Memory B cell (primary cell): Measurements from ENCODE around the gene ZNRF3.
"Not testable (repeated sequence)": the region's sequence is repeated elsewhere in the genome, so short reads cannot be mapped to it uniquely, and the experiment has no call there.

Source experiments
- ATAC-seq: fragments of 150-1000 bp; cut with Tn5 transposase; 2 replicates; pipeline ENCODE4 v1.10.0; 2021; ENCODE audit warnings: low read depth, mild to moderate bottlenecking, moderate library complexity
- DNase-seq, 2 donors: peaks; one replicate each; pipeline ENCODE4 v3.0.0; 2022; ENCODE audit warnings: low spot score in 2 of 2
- H3K27ac Mint-ChIP-seq: one replicate; pipeline ENCODE4 v1.8.0; 2022; ENCODE audit warnings: mild to moderate bottlenecking, moderate library complexity, mixed read lengths
- H3K27me3 Mint-ChIP-seq: one replicate; pipeline ENCODE4 v1.8.0; 2022; ENCODE audit warnings: mixed read lengths
- H3K36me3 Mint-ChIP-seq: one replicate; pipeline ENCODE4 v1.8.0; 2022; ENCODE audit warnings: mild to moderate bottlenecking, mixed read lengths
- H3K4me1 Mint-ChIP-seq: one replicate; pipeline ENCODE4 v1.8.0; 2022; ENCODE audit warnings: mixed read lengths
- H3K4me3 Mint-ChIP-seq: one replicate; pipeline ENCODE4 v1.8.0; 2022; ENCODE audit warnings: mild to moderate bottlenecking, moderate library complexity, mixed read lengths
- H3K9me3 Mint-ChIP-seq: one replicate; pipeline ENCODE4 v1.8.0; 2022; ENCODE audit warnings: mixed read lengths

The ZNRF3 gene

GRCh38 chr22:28907311-28908008 is 24.1 kb downstream of the ZNRF3 start:
- ATAC-seq (no peak), DNase-seq (no peak)
- Mint-ChIP-seq H3K36me3 (no peaks in the 10 kb centered on the region), H3K27me3 (no peaks in the 10 kb centered on the region), H3K4me3 (no peak overlapping the region), H3K4me1 (no peaks in the 10 kb centered on the region), H3K9me3 (no peaks in the 10 kb centered on the region), H3K27ac (no peak overlapping the region)

GRCh38 chr22:28908810-28909209 is 25.4 kb downstream of the ZNRF3 start:
- H3K36me3 Mint-ChIP-seq, H3K4me3 Mint-ChIP-seq, DNase-seq, H3K27ac Mint-ChIP-seq, H3K9me3 Mint-ChIP-seq, H3K4me1 Mint-ChIP-seq, H3K27me3 Mint-ChIP-seq, ATAC-seq: not testable (repeated sequence)

GRCh38 chr22:28909375-28909774 is 26.0 kb downstream of the ZNRF3 start:
- H3K27me3 Mint-ChIP-seq, result peaks cover 1% of the 10 kb centered on the region
- no peak for ATAC-seq

GRCh38 chr22:28910569-28911303 is 27.4 kb downstream of the ZNRF3 start:
- peaks cover 1% of the 10 kb centered on the region for H3K27me3 Mint-ChIP-seq
- DNase-seq (no peak), ATAC-seq (no peak)
- no peak overlapping the region for H3K4me3 Mint-ChIP-seq
- no peaks in the 10 kb centered on the region for H3K9me3 Mint-ChIP-seq
- no peaks in the 10 kb centered on the region for H3K4me1 Mint-ChIP-seq
- no peaks in the 10 kb centered on the region for H3K36me3 Mint-ChIP-seq
- no peak overlapping the region for H3K27ac Mint-ChIP-seq

More at GRCh38 chr22:28909375-28909774, 26.0 kb downstream of the ZNRF3 start:
- no peak overlapping the region for H3K27ac Mint-ChIP-seq
- no peak for DNase-seq
- H3K4me1 Mint-ChIP-seq, result no peaks in the 10 kb centered on the region
- H3K4me3 Mint-ChIP-seq, result no peak overlapping the region
- H3K9me3 Mint-ChIP-seq, result no peaks in the 10 kb centered on the region
- no peaks in the 10 kb centered on the region for H3K36me3 Mint-ChIP-seq

GRCh38 chr22:28911304-28911690 is 27.9 kb downstream of the ZNRF3 start:
- DNase-seq, result no peak
- ATAC-seq, result no peak
- Mint-ChIP-seq H3K9me3 (no peaks in the 10 kb centered on the region), H3K4me3 (no peak overlapping the region), H3K27me3 (peaks cover 1% of the 10 kb centered on the region), H3K36me3 (no peaks in the 10 kb centered on the region), H3K27ac (no peak overlapping the region), H3K4me1 (no peaks in the 10 kb centered on the region)

- H3K9me3 Mint-ChIP-seq, result no peaks in the 10 kb centered on the region
- H3K27me3 Mint-ChIP-seq, result peaks cover 3% of the 10 kb centered on the region
- ATAC-seq (no peak), DNase-seq (no peak)
- H3K4me1 Mint-ChIP-seq, result no peaks in the 10 kb centered on the region
- H3K4me3 Mint-ChIP-seq, result no peak overlapping the region
- no peaks in the 10 kb centered on the region for H3K36me3 Mint-ChIP-seq
- no peak overlapping the region for H3K27ac Mint-ChIP-seq
These were observed 28.7 kb downstream of the ZNRF3 start for GRCh38 chr22:28911777-28912669.

- Mint-ChIP-seq H3K4me1 (peaks cover 2% of the 10 kb centered on the region), H3K9me3 (no peaks in the 10 kb centered on the region), H3K36me3 (no peaks in the 10 kb centered on the region), H3K4me3 (no peak overlapping the region), H3K27me3 (peaks cover 4% of the 10 kb centered on the region), H3K27ac (no peak overlapping the region)
- ATAC-seq (no peak), DNase-seq (no peak)
These were observed 30.8 kb downstream of the ZNRF3 start for GRCh38 chr22:28914201-28914600.

- ATAC-seq, result no peak
- Mint-ChIP-seq H3K4me1 (peaks cover 4% of the 10 kb centered on the region), H3K27me3 (peaks cover 4% of the 10 kb centered on the region)
These were observed 32.6 kb downstream of the ZNRF3 start for GRCh38 chr22:28915969-28916368.

GRCh38 chr22:28917747-28918549 is 34.6 kb downstream of the ZNRF3 start:
- DNase-seq (no peak), ATAC-seq (no peak)
- Mint-ChIP-seq H3K4me1 (peaks cover 9% of the 10 kb centered on the region), H3K4me3 (no peak overlapping the region), H3K36me3 (no peaks in the 10 kb centered on the region), H3K9me3 (no peaks in the 10 kb centered on the region), H3K27me3 (peaks cover 8% of the 10 kb centered on the region), H3K27ac (no peak overlapping the region)

More at GRCh38 chr22:28915969-28916368, 32.6 kb downstream of the ZNRF3 start:
- no peaks in the 10 kb centered on the region for H3K36me3 Mint-ChIP-seq
- no peak overlapping the region for H3K4me3 Mint-ChIP-seq
- H3K27ac Mint-ChIP-seq, result no peak overlapping the region
- H3K9me3 Mint-ChIP-seq, result no peaks in the 10 kb centered on the region
- no peak for DNase-seq

GRCh38 chr22:28918550-28919271 is 35.3 kb downstream of the ZNRF3 start:
- no peak overlapping the region for H3K4me3 Mint-ChIP-seq
- no peak overlapping the region for H3K27ac Mint-ChIP-seq
- ATAC-seq, result no peak
- H3K36me3 Mint-ChIP-seq, result no peaks in the 10 kb centered on the region
- DNase-seq, result no peak
- H3K9me3 Mint-ChIP-seq, result no peaks in the 10 kb centered on the region
- H3K4me1 Mint-ChIP-seq, result peaks cover 9% of the 10 kb centered on the region
- peaks cover 8% of the 10 kb centered on the region for H3K27me3 Mint-ChIP-seq

- no peaks in the 10 kb centered on the region for H3K36me3 Mint-ChIP-seq
- no peak overlapping the region for H3K27ac Mint-ChIP-seq
- ATAC-seq, result peak; percentile 24
- no peaks in the 10 kb centered on the region for H3K9me3 Mint-ChIP-seq
- peaks cover 9% of the 10 kb centered on the region for H3K4me1 Mint-ChIP-seq
- no peak overlapping the region for H3K4me3 Mint-ChIP-seq
- no peak for DNase-seq
- peaks cover 15% of the 10 kb centered on the region for H3K27me3 Mint-ChIP-seq
These were observed 37.6 kb downstream of the ZNRF3 start for GRCh38 chr22:28920757-28921584.

- Mint-ChIP-seq H3K36me3 (no peaks in the 10 kb centered on the region), H3K9me3 (no peaks in the 10 kb centered on the region), H3K4me1 (peaks cover 9% of the 10 kb centered on the region), H3K4me3 (no peak overlapping the region), H3K27me3 (peaks cover 16% of the 10 kb centered on the region), H3K27ac (no peak overlapping the region)
- DNase-seq (no peak), ATAC-seq (no peak)
These were observed 38.2 kb downstream of the ZNRF3 start for GRCh38 chr22:28921585-28921879.
